Skeletal muscle cell (primary cell): ENCODE data around the gene PCF11.
"Not testable (repeated sequence)": the region's sequence is repeated elsewhere in the genome, so short reads cannot be mapped to it uniquely, and the experiment has no call there.

ENCODE experiments used
- DNase-seq: peaks from one replicate; pipeline ENCODE4 v3.0.0-alpha.2; 2010; ENCODE audit warnings: low read depth
- H3K4me3 ChIP-seq: 2 replicates; pipeline ENCODE4 v1.5.1; 2011; ENCODE audit warnings: low read depth, mild to moderate bottlenecking, control low read depth, low read length, moderate library complexity

The PCF11 gene, protein sequence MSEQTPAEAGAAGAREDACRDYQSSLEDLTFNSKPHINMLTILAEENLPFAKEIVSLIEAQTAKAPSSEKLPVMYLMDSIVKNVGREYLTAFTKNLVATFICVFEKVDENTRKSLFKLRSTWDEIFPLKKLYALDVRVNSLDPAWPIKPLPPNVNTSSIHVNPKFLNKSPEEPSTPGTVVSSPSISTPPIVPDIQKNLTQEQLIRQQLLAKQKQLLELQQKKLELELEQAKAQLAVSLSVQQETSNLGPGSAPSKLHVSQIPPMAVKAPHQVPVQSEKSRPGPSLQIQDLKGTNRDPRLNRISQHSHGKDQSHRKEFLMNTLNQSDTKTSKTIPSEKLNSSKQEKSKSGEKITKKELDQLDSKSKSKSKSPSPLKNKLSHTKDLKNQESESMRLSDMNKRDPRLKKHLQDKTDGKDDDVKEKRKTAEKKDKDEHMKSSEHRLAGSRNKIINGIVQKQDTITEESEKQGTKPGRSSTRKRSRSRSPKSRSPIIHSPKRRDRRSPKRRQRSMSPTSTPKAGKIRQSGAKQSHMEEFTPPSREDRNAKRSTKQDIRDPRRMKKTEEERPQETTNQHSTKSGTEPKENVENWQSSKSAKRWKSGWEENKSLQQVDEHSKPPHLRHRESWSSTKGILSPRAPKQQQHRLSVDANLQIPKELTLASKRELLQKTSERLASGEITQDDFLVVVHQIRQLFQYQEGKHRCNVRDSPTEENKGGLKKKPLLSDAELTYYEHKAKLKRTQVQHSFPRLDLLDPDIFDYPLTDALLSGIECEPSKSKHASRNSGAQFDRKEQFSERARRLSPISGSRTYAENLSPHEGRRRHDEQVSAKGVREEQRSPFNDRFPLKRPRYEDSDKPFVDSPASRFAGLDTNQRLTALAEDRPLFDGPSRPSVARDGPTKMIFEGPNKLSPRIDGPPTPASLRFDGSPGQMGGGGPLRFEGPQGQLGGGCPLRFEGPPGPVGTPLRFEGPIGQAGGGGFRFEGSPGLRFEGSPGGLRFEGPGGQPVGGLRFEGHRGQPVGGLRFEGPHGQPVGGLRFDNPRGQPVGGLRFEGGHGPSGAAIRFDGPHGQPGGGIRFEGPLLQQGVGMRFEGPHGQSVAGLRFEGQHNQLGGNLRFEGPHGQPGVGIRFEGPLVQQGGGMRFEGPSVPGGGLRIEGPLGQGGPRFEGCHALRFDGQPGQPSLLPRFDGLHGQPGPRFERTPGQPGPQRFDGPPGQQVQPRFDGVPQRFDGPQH (N-terminal part only)

GRCh38 chr11:83156996-83157593 is at the start of gene PCF11:
Gene PCF11, plus strand, starts transcription at chr11:83157131. Its CDS starts 309 bp downstream, at chr11:83157440.
- peak within 1 kb of the TSS; percentile 100 for H3K4me3 ChIP-seq
- no peak for DNase-seq

DNA sequence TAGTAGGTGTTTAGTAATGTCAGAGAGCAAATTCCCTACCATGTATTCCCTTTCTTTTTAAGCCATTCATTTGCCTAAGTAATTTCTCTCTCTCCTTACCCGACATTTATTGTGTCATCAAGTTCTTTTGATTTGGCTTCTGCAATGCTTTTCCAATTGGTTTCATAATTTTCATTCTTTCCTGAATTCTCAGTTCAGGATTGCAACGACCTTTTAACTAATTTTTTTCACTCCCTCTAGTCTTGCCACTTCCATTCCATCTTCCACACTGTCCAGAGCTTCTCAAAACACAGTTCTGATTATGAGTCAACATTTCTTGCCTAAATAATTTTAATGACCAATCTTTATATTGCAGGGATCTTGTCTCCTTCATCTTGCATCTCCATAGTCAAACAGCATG is 44.0 kb upstream of the PCF11 start:
- no peak overlapping the region for H3K4me3 ChIP-seq
- no peak for DNase-seq

- no peak for DNase-seq
- H3K4me3 ChIP-seq, result no peak overlapping the region
Measured at GRCh38 chr11:83115026-83115425, 41.9 kb upstream of the PCF11 start.

DNA sequence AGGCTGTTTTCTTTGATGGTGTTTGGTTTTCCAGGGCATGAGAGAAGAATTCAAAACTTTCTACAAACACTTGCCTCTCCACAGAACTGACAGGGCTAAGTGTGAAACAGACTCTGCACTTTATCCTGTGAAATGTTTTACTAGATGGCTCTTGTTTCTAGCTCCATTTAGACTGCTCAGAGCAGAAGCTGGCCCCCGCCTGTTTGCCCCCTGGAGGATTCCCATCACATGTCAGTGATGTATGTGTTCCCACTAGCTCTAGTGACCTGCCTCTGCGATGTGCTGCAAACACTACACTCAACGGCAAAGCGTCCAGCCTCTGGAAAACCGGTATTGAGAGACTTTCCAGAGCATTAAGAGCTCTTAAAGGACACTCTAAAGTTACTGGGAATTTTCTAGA is 41.4 kb upstream of the PCF11 start:
- DNase-seq, result no peak
- H3K4me3 ChIP-seq, result no peak overlapping the region

GRCh38 chr11:83116015-83116641 is 40.8 kb upstream of the PCF11 start:
- DNase-seq, result no peak
- no peak overlapping the region for H3K4me3 ChIP-seq

DNA sequence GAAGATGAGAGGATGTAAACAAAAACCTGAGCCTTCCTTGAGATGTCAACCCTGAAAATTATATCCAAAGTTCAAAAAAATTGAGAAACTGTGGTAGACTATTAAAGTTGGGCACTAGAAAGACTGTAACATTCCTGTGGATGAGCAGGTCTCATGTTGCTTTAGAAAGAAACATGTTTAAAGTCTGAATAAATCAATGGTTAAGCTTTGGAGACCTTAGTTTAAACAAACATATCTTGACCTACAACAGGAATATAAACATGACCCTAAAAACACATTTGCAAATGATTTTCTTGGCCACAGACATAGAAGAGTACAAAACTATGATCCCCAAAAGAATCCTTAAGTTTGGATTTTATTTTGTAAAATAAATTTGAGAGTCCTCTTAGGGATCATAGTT is 38.1 kb upstream of the PCF11 start:
- DNase-seq, result no peak
- H3K4me3 ChIP-seq, result no peak overlapping the region

- H3K4me3 ChIP-seq, result no peak overlapping the region
- DNase-seq, result no peak
Measured at GRCh38 chr11:83119216-83119615, 37.7 kb upstream of the PCF11 start.

GRCh38 chr11:83120327-83120726 is 36.6 kb upstream of the PCF11 start:
- DNase-seq, result no peak
- no peak overlapping the region for H3K4me3 ChIP-seq

- no peak overlapping the region for H3K4me3 ChIP-seq
- DNase-seq, result no peak
Measured at GRCh38 chr11:83122050-83122449, 34.9 kb upstream of the PCF11 start.

DNA sequence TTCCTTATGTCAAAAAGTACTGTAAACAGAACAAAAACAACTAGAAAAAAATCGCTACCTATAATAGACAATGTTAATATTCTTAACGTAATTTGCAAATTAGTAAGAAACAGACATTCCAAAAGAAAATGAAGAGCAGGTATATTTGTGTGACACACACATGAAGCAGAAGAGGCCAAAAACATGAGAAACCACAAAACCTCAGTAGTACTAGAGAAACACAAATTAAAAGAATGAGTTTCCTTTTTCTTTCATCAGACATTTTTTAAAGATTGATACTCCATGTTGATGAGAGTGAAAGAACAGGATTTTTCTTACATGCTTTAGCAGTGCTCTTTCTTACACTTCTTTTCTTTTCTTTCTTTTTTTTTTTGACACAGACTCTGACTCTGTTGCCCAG is 34.2 kb upstream of the PCF11 start:
- H3K4me3 ChIP-seq, result no peak overlapping the region
- DNase-seq, result no peak

- no peak for DNase-seq
- no peak overlapping the region for H3K4me3 ChIP-seq
Measured at GRCh38 chr11:83124636-83125424, 32.1 kb upstream of the PCF11 start.

DNA sequence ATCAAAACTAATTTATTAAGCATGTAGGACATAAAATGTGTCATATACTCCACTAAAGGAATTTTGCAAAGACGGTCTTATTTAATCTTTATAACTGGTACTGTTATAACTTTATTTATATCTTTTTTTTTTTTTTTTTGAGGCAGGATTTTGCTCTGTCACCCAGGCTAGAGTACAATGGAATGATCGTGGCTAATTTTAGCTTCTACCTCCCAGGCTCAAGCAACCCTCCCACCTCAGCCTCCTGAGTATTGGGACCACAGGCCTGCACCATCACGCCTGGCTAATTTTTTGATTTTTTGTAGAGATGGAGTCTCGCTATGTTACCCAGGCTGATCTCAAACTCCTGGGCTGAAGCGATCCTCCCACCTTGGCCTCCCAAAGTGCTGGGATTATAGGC is 31.4 kb upstream of the PCF11 start:
- no peak for DNase-seq
- no peak overlapping the region for H3K4me3 ChIP-seq

DNA sequence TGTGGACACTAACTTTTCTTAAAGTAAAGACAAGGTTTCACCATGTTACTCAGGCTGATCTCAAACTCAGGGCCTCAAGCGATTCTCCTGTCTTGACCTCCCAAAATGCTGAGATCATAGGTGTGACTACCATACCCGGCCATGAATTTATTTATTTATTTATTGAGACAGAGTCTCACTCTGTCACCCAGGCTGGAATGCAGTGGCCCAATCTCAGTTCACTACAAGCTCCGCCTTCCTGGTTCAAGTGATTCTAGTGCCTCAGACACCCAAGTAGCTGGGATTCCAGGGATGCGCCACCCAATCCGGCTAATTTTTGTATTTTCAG is 29.7 kb upstream of the PCF11 start:
- H3K4me3 ChIP-seq, result no peak overlapping the region
- no peak for DNase-seq

DNA sequence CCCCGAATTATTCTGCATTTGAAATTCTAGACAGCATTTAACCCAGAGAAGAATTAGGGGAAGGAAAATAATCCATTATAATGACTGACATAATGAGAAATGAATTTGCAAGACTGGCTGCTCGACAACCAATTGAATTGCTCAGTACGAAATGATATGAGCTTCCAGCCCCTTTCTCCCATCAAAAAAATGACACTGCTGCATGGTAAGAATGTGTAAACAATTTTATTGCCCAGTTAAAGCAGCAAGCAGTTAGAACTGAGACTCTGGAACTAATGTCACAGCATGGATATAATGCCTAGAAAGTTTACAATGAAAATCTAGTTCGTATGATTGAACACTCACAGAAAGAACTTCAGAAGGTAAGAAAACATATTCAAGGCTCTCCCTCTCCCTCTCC is 24.7 kb upstream of the PCF11 start:
- no peak overlapping the region for H3K4me3 ChIP-seq
- no peak for DNase-seq

DNA sequence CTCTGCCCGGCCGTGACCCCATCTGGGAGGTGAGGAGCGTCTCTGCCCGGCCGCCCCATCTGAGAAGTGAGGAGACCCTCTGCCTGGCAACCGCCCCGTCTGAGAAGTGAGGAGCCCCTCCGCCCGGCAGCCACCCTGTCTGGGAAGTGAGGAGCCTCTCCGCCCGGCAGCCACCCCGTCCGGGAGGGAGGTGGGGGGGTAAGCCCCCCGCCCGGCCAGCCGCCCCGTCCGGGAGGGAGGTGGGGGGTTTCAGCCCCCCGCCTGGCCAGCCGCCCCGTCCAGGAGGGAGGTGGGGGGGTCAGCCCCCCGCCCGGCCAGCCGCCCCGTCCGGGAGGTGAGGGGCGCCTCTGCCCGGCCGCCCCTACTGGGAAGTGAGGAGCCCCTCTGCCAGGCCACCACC is 23.7 kb upstream of the PCF11 start:
- not testable (repeated sequence) for H3K4me3 ChIP-seq, DNase-seq

DNA sequence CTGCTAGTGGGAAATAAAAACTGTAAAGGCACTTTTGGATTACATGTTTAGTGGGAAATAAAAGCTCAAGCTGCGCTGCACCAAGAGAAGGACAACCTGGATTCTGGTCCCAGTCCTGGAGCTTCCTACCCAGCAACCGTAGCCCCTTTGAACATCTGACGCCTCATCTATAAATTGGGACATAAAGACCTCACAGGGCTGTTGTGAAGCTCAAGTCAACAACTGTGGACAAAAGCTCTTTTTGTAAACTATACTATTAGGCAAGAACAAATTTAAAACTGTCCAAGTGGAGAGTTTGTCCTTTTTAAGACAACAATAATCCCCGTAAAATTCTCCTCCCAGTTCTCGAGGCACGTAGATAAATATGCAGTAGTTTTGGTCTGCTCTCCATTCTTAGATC is 17.6 kb upstream of the PCF11 start:
- H3K4me3 ChIP-seq, result no peak overlapping the region
- no peak for DNase-seq

- H3K4me3 ChIP-seq, result no peak overlapping the region
- no peak for DNase-seq
Measured at GRCh38 chr11:83140691-83141455, 16.1 kb upstream of the PCF11 start.

- DNase-seq, result no peak
- H3K4me3 ChIP-seq, result no peak overlapping the region
Measured at GRCh38 chr11:83147895-83148294, 9.0 kb upstream of the PCF11 start.
